ENCODE data around the gene ANKIB1. TPM values are rescaled to one million over a fixed set of nuclear protein-coding genes. Genes with fewer than 3 reads are reported as not detected.

ANKIB1 gene, protein sequence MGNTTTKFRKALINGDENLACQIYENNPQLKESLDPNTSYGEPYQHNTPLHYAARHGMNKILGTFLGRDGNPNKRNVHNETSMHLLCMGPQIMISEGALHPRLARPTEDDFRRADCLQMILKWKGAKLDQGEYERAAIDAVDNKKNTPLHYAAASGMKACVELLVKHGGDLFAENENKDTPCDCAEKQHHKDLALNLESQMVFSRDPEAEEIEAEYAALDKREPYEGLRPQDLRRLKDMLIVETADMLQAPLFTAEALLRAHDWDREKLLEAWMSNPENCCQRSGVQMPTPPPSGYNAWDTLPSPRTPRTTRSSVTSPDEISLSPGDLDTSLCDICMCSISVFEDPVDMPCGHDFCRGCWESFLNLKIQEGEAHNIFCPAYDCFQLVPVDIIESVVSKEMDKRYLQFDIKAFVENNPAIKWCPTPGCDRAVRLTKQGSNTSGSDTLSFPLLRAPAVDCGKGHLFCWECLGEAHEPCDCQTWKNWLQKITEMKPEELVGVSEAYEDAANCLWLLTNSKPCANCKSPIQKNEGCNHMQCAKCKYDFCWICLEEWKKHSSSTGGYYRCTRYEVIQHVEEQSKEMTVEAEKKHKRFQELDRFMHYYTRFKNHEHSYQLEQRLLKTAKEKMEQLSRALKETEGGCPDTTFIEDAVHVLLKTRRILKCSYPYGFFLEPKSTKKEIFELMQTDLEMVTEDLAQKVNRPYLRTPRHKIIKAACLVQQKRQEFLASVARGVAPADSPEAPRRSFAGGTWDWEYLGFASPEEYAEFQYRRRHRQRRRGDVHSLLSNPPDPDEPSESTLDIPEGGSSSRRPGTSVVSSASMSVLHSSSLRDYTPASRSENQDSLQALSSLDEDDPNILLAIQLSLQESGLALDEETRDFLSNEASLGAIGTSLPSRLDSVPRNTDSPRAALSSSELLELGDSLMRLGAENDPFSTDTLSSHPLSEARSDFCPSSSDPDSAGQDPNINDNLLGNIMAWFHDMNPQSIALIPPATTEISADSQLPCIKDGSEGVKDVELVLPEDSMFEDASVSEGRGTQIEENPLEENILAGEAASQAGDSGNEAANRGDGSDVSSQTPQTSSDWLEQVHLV
- total RNA-seq = 76.7 and 77.5 TPM in 2 replicates
- total RNA-seq (2013) = 66.6 TPM
- 16.5 and 17.7 TPM in 2 replicates for polyA plus RNA-seq
- polyA minus RNA-seq = 15.9 and 26.3 TPM in 2 replicates

DNA sequence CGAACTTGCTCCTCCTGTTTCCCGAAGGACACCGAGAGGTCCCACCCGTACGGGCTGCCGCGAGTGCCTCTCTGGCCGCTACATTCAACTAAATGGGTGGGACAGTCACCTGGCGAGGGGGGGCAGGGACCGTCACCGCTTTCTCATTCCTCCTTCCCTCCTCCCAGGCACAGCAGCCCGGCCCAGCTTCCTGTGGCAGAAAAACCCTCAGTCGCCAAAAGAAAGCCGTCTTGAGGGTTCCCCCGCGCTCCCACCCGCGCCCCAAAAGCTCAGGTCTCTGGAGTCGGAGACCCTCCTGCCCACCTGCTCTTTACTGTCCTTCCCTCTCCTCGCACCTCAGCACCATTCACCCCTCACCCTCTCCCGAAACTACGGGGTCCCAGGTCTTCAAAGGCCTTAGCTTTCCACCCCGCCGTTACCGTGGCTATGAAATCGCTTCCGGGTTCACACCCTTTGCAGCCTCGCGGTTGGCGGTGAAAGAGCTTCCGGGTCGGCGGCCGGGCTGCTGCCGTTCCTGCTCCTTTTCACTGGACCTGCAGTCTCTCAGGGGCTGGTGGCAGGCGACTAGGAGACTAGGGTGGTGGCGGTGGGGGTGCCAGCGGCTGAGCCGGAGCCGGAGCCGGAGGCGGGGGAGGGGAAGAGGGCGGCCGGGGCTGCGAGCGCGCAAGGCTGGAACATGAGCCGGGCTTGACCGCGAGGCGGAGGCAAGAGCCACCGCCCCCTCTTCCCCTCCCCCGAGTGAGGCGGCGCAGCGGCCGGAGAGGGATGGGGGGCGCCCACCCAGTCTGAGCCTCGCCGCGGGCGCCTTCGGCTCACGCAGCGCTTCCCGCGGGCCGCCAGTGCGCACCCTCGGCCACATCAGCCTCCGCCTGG is at the start of gene ANKIB1, which contains the start of gene KRIT1:
Gene ANKIB1 (plus strand): TSS at position 488 of the 873 bp plus-strand sequence. CDS start 49,005 bp downstream, outside the sequence.
Gene KRIT1 (minus strand): TSS at position 428 of the 873 bp plus-strand sequence. CDS start 3,779 bp downstream, outside the sequence.
- H3K9me3 Mint-ChIP-seq (ENCODE audit: insufficient read depth) = no peaks in the 10 kb centered on the region
- peak within 1 kb of the TSS; percentile 55 to 83 (median 81) for H3K4me3 ChIP-seq (ENCODE audit: control extremely low read depth in 1 of 5, extremely low read depth in 1 of 5, insufficient read depth in 1 of 5, low read depth in 2 of 5, low read length in 4 of 5)
- H3K9me3 ChIP-seq (ENCODE audit: control extremely low read depth in 1 of 3, control insufficient read depth in 2 of 3, insufficient read depth in 1 of 3, low read length in 2 of 3) = no peaks in the 10 kb centered on the region
- H3K27ac Mint-ChIP-seq = peak within 1 kb of the TSS; percentile 99
- peak within 1 kb of the TSS; percentile 84 to 97 for H3K27ac ChIP-seq (ENCODE audit: low read length in 2 of 2)
- peak within 1 kb of the TSS; percentile 91 for H3K4me2 ChIP-seq (replicated peaks; ENCODE audit: low read depth, low read length, poor library complexity, severe bottlenecking)
- H4K20me1 ChIP-seq (ENCODE audit: control insufficient read depth, insufficient read depth, low read length, poor library complexity, severe bottlenecking) = peaks cover under 1% of the 10 kb centered on the region
- no peaks in the 10 kb centered on the region for H3K27me3 ChIP-seq (replicated peaks in 1 of 4; ENCODE audit: control extremely low read depth in 1 of 4, control insufficient read depth in 3 of 4, insufficient read depth in 4 of 4, low read length in 3 of 4)
- TF ChIP-seq, protein P1, sequence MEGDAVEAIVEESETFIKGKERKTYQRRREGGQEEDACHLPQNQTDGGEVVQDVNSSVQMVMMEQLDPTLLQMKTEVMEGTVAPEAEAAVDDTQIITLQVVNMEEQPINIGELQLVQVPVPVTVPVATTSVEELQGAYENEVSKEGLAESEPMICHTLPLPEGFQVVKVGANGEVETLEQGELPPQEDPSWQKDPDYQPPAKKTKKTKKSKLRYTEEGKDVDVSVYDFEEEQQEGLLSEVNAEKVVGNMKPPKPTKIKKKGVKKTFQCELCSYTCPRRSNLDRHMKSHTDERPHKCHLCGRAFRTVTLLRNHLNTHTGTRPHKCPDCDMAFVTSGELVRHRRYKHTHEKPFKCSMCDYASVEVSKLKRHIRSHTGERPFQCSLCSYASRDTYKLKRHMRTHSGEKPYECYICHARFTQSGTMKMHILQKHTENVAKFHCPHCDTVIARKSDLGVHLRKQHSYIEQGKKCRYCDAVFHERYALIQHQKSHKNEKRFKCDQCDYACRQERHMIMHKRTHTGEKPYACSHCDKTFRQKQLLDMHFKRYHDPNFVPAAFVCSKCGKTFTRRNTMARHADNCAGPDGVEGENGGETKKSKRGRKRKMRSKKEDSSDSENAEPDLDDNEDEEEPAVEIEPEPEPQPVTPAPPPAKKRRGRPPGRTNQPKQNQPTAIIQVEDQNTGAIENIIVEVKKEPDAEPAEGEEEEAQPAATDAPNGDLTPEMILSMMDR (IDR thresholded peaks at IDR 0.05) = peak; percentile 20
- no peak for TF ChIP-seq EZH2 (IDR thresholded peaks at IDR 0.05; ENCODE audit: borderline replicate concordance, insufficient read depth, low read depth, low read length, poor library complexity, severe bottlenecking)
- no peaks in the 10 kb centered on the region for H3K27me3 Mint-ChIP-seq
- H2AFZ ChIP-seq (ENCODE audit: insufficient read depth, low read depth, low read length, poor library complexity, severe bottlenecking) = peak within 1 kb of the TSS; percentile 100
- intact Hi-C loops (cut with micrococcal nuclease) = loop anchor here (1.0 to 5.0 kb wide), 8 partner anchors 67 to 987 kb away; partner anchors contain the start of genes AKAP9, CYP51A1, FAM133B and GATAD1
- DNase-seq = peak; percentile 92
- peak; percentile 78 for ATAC-seq (ENCODE audit: low read depth)
- peaks cover 68% of the 10 kb centered on the region for H3K79me2 ChIP-seq (ENCODE audit: control insufficient read depth, insufficient read depth, low read length)
- peak within 1 kb of the TSS; percentile 96 for H3K9ac ChIP-seq (ENCODE audit: low read length)
- ChIA-PET POLR2A (interaction anchor here (0.5 to 2.3 kb wide), 5 partner anchors 11 to 285 kb away, joined by 3 to 15 read pairs (median 6); partner anchors contain the start of genes CYP51A1, PEX1 and RBM48), CTCF (interaction anchor here (1.0 to 2.8 kb wide), 2 partner anchors 201 to 282 kb away, joined by 3 to 16 read pairs; partner anchors contain the start of genes GATAD1, PEX1 and RBM48)
- peaks cover 15 to 31% of the 10 kb centered on the region in 2 donors for H3K4me1 ChIP-seq (ENCODE audit: control insufficient read depth in 2 of 2, insufficient read depth in 2 of 2, low read length in 2 of 2)
- WGBS (ENCODE audit: insufficient coverage) = 0% methylated on average over 62 of the region's 71 CpGs
- H3K4me3 Mint-ChIP-seq = peak within 1 kb of the TSS; percentile 99
- H3K4me1 Mint-ChIP-seq = peaks cover 39% of the 10 kb centered on the region
- H3K36me3 ChIP-seq (replicated peaks in 1 of 2; ENCODE audit: control extremely low read depth in 1 of 2, control insufficient read depth in 1 of 2, extremely low read depth in 1 of 2, insufficient read depth in 2 of 2, low read length in 1 of 2) = peaks cover 0 to 2% of the 10 kb centered on the region in 2 experiments
